Stimulated activated CD4-positive, alpha-beta T cell treated with anti-CD3 and anti-CD28 coated beads, Interleukin-12 subunit alpha, Interleukin-12 subunit beta, amount 100 ng/mL, for 24 hours (primary cell): ENCODE measurements around the gene EHMT2.
"Not testable (repeated sequence)": the region's sequence is repeated elsewhere in the genome, so short reads cannot be mapped to it uniquely, and the experiment has no call there.

Source experiments
- DNase-seq, 2 experiments: peaks; one replicate each; pipeline ENCODE4 v3.0.0-alpha.2; 2020; ENCODE audit warnings: low read depth in 2 of 2

Gene EHMT2

DNA sequence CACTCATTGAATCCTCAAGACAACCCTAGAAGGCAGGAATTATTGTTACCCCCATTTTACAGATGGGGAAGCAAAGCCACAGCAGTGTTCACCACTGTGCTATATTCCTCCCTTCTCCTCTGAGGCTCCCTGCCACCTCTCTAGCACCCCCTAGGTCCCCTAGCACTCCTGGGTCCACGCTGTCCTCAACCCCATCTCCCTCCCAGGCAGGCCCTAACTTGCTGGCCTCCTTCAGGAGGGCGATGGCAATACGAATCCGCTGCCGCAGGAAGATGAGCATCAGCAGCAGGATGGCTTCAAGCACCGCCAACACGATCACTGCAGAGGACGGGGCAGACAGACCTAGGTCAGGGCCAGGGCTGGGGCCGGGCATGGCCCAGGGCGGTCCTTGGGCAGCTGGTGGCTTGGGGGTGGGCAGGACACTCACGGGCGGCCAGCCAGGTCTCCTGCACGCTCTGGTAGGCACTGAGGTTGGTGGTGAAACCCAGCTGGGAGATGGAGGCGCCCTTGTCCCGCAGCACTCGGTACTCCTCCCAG, 27.0 kb downstream of the EHMT2 start:
- DNase-seq: no peak

DNA sequence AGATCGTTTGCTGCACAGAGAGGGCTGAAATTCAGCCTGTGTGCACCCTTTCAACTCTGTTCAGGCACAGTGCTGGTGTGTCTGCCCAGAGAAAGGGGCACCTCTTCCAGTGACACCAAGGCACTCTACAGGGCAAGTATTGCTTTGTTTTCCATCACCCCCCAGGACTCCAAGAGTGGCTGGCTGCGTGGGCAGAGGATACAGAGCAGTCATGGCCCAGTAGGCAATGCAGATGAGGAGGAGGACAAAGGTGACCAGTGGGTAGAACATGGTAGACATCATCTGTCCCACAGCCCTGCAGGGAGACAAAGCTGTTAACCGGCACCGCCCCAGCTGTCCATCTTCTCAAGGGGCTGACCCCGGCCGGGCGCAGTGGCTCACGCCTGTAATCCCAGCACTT, 28.2 kb downstream of the EHMT2 start:
- DNase-seq: no peak

GRCh38 chr6:31868658-31868971, 28.9 kb downstream of the EHMT2 start:
- not testable (repeated sequence) for DNase-seq

GRCh38 chr6:31865205-31866118, 32.0 kb downstream of the EHMT2 start:
- DNase-seq: no peak

DNA sequence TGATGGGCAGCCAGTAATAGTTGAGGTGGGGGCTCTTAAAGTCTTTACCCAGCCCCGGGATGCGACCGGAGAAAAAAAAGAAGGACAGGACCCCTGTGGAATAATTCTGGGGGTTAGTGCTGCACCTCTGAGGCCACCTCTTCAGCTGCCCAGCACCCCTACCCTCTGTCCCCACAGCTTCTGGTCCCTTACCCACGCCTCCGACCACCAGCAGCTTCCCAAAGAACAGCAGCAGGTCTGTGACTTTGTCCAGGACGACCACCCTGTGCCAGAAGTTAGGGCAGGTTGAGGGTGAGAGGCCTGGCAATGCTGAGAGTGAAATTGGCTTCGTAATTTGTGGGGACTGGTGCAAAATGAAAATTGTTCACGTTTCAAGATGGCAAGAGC, 32.7 kb downstream of the EHMT2 start:
- no peak for DNase-seq

- not testable (repeated sequence) for DNase-seq
These were observed 33.4 kb downstream of the EHMT2 start for GRCh38 chr6:31864123-31864562.

GRCh38 chr6:31862344-31863235, 34.9 kb downstream of the EHMT2 start, which contains the start of gene NEU1:
Gene NEU1, minus strand, starts transcription at chr6:31862821. Its CDS starts 45 bp downstream, at chr6:31862776.
- DNase-seq: peak; percentile 96 to 98

DNA sequence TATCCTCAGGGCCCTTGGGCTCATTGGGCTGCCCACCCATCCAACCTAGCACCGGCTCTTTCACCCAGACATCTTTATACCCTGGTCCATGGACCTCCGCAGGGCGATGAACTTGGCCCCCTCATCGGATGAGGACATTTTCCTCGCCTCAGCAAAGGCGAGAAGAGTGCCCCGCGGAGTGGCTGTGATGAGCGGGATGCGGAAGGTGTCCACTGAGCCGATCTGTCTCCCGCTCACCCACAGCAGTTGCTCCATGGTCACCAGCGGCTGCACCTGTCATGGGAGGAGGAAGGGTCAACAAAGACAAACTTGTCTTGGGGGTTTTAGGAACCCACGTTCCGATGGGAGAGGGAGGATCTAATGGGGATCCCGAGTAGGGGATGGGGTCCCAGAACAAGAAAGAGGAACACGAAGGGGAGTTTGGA, 35.6 kb downstream of the EHMT2 start:
- DNase-seq: no peak

- no peak for DNase-seq
These were observed 36.3 kb downstream of the EHMT2 start for GRCh38 chr6:31861150-31861549.

- no peak for DNase-seq
These were observed 37.1 kb downstream of the EHMT2 start for GRCh38 chr6:31860349-31860748.

DNA sequence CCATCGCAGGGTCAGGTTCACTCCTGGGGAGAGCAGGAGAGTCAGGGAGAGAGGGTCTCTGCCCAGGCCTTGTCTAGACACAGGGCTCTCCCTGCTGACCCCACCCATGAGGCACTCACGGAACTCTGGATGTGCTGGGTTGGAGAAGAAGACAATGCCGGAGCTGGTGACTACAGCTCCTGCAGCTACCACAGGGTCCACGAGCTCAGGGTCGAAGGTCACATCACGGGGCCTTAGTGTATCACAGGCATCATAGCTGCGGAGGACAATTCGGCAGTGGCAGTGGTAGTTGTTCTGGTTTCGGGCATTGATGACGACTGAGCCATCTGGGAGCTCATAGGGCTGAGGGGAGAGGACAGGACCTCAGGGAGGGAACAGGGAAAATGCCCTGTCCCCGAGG, 37.6 kb downstream of the EHMT2 start:
- DNase-seq: no peak

GRCh38 chr6:31858707-31859106, 38.8 kb downstream of the EHMT2 start:
- DNase-seq: no peak

GRCh38 chr6:31857774-31858173, 39.7 kb downstream of the EHMT2 start:
- DNase-seq: not testable (repeated sequence)

GRCh38 chr6:31851980-31852718, 45.3 kb downstream of the EHMT2 start:
- DNase-seq: not testable (repeated sequence)

GRCh38 chr6:31851485-31851832, 46.0 kb downstream of the EHMT2 start:
- DNase-seq: no peak

DNA sequence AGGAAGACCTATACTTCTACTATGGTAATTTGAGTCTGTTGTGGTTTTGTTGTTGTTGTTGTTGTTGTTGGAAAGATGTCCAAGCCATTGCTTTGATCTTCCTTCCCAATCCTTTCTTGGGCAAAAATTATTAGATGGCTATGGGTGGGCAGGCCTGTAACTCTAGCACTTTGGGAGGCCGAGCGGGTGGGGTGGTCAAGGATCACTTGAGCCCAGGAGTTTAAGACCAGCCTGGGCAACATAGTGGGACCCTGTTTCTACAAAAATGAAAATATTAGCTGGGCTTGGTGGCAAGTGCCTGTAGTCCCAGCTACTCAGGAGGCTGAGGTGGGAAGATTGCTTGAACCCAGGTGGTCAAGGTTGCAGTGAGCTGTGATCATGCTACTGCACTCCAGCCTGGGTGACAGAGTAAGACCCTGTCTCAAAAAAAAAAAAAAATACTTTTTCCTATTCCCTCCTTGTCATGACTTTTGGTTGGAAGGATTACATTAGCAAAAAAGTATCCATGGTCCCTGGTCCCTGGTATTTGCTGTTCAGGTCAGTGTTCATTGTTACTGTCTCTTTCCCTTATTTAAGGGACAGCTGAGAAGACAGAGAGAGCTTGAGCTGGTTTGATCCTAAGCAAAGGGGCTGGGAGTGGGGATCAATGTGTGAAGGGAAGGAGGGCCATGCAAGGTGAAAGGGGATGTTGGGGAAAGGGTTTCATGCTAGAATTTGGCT, 46.6 kb downstream of the EHMT2 start:
- DNase-seq: no peak

DNA sequence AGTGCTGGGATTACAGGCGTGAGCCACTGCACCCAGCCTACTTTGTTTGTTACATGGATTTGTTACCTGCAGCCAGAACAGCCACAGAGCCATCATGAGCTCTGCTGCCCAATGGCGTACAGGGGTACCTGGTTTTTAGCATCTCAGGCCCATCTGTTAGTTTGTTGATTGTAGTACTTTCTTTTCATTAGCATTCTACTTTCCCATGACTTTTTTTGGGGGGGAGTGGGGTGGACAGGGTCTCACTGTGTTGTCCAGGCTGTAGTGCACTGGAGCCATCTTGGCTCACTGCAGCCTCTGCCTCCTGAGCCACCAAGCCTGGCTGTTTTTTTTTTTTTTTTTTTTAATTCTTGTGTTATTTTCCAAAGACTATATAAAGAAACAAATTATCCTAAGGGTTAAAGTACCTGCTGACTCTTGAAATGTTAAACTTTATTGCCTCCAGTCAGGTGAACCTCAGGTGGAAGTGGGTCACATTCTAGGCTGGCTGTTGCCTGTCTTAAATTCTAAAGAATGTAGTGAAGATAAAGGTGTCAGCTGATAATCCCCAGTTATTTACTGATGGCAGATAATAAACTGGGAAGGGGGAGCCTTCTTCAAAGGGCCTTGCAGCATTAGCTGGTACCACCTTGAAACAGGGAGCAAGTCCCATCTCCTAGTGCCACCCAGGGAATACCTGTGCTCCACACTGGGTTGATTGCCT, 50.1 kb downstream of the EHMT2 start:
- no peak for DNase-seq

DNA sequence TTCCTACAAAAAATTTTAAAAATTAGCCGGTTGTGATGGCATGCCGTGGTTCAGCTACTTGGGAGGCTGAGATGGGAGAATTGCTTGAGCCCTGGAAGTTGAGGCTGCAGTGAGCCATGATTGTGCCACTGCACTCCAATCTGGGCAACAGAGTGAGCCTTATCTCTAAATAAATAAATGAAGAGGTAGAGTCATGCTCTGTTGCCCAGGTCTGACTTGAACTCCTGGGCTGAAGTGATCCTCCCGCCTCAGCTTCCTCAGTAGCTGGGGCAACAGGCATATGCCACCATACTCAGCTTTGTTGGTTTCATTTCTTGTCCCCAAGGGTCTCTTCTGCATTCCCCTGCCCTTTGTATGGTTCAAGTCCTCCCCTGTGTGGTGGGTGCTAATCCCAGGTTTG, 53.0 kb downstream of the EHMT2 start:
- no peak for DNase-seq

- no peak for DNase-seq
These were observed 55.4 kb downstream of the EHMT2 start for GRCh38 chr6:31842053-31842452.

- not testable (repeated sequence) for DNase-seq
These were observed 57.7 kb downstream of the EHMT2 start for GRCh38 chr6:31839779-31840126.

GRCh38 chr6:31838968-31839367, 58.5 kb downstream of the EHMT2 start:
- no peak for DNase-seq
